Endodermal cell (in vitro differentiated cells): ENCODE measurements around the gene GNS. TPM values are rescaled to one million over a fixed set of nuclear protein-coding genes. Genes with fewer than 3 reads are reported as not detected.

Experiments used
- DNase-seq: peaks from one replicate; pipeline ENCODE4 v3.0.0-alpha.2; 2017
- H3K27ac ChIP-seq: 2 replicates; pipeline ENCODE4 v1.5.1; 2013; ENCODE audit warnings: mild to moderate bottlenecking, low read depth, low read length, moderate library complexity
- H3K27me3 ChIP-seq: 2 replicates; pipeline ENCODE4 v1.6.1; 2013; ENCODE audit warnings: mild to moderate bottlenecking, low read length, moderate library complexity; ENCODE audit not compliant: insufficient read depth, control insufficient read depth, poor library complexity, severe bottlenecking
- H3K36me3 ChIP-seq: 2 replicates; pipeline ENCODE4 v1.7.0; 2013; ENCODE audit warnings: mild to moderate bottlenecking, low read length, moderate library complexity; ENCODE audit not compliant: control insufficient read depth, insufficient read depth
- H3K4me1 ChIP-seq: one replicate; pipeline ENCODE4 v1.7.0; 2013; ENCODE audit warnings: low read length; ENCODE audit not compliant: control insufficient read depth, insufficient read depth
- H3K4me3 ChIP-seq: 2 replicates; pipeline ENCODE4 v1.5.1; 2013; ENCODE audit warnings: mild to moderate bottlenecking, low read length, moderate library complexity
- H3K9ac ChIP-seq: 2 replicates; pipeline ENCODE4 v1.6.1; 2013; ENCODE audit warnings: mild to moderate bottlenecking, low read length, moderate library complexity; ENCODE audit not compliant: poor library complexity, severe bottlenecking; ENCODE audit errors: extremely low read depth
- H3K9me3 ChIP-seq: 2 replicates; pipeline ENCODE4 v1.6.1; 2013; ENCODE audit warnings: mild to moderate bottlenecking, low read length, moderate library complexity; ENCODE audit not compliant: control insufficient read depth
- H3K27ac Mint-ChIP-seq: 2 replicates; pipeline ENCODE4 v1.8.0; 2020; ENCODE audit warnings: mixed read lengths
- H3K27me3 Mint-ChIP-seq: 2 replicates; pipeline ENCODE4 v1.8.0; 2021; ENCODE audit warnings: mild to moderate bottlenecking, mixed read lengths; ENCODE audit not compliant: insufficient read depth
- H3K36me3 Mint-ChIP-seq: 2 replicates; pipeline ENCODE4 v1.8.0; 2020; ENCODE audit warnings: low read depth, mixed read lengths
- H3K4me1 Mint-ChIP-seq: 2 replicates; pipeline ENCODE4 v1.8.0; 2020; ENCODE audit warnings: mixed read lengths
- H3K4me3 Mint-ChIP-seq: 2 replicates; pipeline ENCODE4 v1.8.0; 2020; ENCODE audit warnings: mild to moderate bottlenecking, moderate library complexity, mixed read lengths
- H3K9me3 Mint-ChIP-seq: 2 replicates; pipeline ENCODE4 v1.8.0; 2020; ENCODE audit warnings: mild to moderate bottlenecking, mixed read lengths
- WGBS, 2 experiments: methylation state at CpG; one replicate each; pipeline versions ENCODE4 v1.1.5 to v1.1.7; 2013; ENCODE audit warnings: missing lambda C conversion rate in 2 of 2, mixed read lengths in 1 of 2; ENCODE audit not compliant: insufficient coverage in 1 of 2, insufficient read length in 1 of 2; 5-methylcytosine and 5-hydroxymethylcytosine counted together
- total RNA-seq, 2 donors: library from RNA; stranded (reverse); fragmentation: NEBNext Ultra II Directional in 1 of 2; extraction: Animal tissue kit (Norgen Biotek cat#: 25700) in 1 of 2; gene quantifications; 2 replicates in 1 of 2; 3 replicates in 1 of 2; pipeline ENCODE4 v1.2.1, GENCODE V29; 2021
- TF ChIP-seq, protein P1 (sequence below): fragments of 200-600 bp; sonication (generic); conservative IDR thresholded peaks from 2 replicates; pipeline ENCODE4 v1.5.0; 2021; ENCODE audit warnings: antibody characterized with exemption, mild to moderate bottlenecking

GNS gene
- total RNA-seq, 2 donors from 2014 or later, result 46.4 to 48.1 TPM

DNA sequence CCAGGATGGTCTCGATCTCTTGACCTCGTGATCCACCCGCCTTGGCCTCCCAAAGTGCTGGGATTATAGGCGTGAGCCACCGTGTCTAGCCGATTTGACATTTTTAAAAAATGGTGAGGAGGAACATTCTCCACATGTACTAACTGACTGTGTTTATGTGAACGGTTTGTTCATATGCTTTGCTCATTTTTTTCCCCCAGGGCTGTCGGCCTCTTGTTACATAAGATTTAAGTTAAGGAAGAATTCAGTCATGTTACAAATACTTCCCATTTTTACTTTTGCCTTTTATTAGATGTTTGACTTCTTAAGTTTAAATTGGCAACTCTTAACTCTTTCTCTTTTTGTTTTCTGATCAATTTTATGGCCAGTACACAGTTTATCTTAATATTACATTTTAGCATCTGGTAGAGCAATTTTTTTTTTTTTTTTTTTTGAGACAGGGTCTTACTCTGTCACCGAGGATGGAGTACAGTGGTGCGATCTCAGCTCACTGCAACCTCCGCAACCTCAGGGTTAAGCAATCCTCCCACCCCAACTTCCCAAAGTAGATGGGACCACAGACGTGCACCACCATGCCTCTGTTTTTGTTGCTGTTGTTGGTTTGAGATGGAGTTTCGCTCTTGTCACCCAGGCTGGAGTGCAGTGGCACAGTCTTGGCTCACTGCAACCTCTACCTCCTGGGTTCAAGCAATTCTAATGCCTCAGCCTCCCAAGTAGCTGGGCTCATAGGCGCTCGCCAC lies 9.6 kb downstream of the GNS start:
- 84 to 88% methylated on average over 6 to 15 of the region's 15 CpGs for WGBS, 2 experiments
- H3K4me3 Mint-ChIP-seq, result no peak overlapping the region
- no peak overlapping the region for H3K27ac ChIP-seq
- H3K36me3 ChIP-seq, result peaks cover 77% of the 10 kb centered on the region
- DNase-seq, result no peak
- H3K4me1 ChIP-seq, result no peaks in the 10 kb centered on the region
- no peaks in the 10 kb centered on the region for H3K9me3 ChIP-seq
- no peaks in the 10 kb centered on the region for H3K27me3 Mint-ChIP-seq
- no peak overlapping the region for H3K9ac ChIP-seq
- H3K27ac Mint-ChIP-seq, result no peak overlapping the region
- no peaks in the 10 kb centered on the region for H3K27me3 ChIP-seq
- TF ChIP-seq, protein P1, sequence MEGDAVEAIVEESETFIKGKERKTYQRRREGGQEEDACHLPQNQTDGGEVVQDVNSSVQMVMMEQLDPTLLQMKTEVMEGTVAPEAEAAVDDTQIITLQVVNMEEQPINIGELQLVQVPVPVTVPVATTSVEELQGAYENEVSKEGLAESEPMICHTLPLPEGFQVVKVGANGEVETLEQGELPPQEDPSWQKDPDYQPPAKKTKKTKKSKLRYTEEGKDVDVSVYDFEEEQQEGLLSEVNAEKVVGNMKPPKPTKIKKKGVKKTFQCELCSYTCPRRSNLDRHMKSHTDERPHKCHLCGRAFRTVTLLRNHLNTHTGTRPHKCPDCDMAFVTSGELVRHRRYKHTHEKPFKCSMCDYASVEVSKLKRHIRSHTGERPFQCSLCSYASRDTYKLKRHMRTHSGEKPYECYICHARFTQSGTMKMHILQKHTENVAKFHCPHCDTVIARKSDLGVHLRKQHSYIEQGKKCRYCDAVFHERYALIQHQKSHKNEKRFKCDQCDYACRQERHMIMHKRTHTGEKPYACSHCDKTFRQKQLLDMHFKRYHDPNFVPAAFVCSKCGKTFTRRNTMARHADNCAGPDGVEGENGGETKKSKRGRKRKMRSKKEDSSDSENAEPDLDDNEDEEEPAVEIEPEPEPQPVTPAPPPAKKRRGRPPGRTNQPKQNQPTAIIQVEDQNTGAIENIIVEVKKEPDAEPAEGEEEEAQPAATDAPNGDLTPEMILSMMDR, result no peak
- no peaks in the 10 kb centered on the region for H3K4me1 Mint-ChIP-seq
- peaks cover 60% of the 10 kb centered on the region for H3K36me3 Mint-ChIP-seq
- H3K4me3 ChIP-seq, result no peak overlapping the region
- H3K9me3 Mint-ChIP-seq, result peaks cover 4% of the 10 kb centered on the region

DNA sequence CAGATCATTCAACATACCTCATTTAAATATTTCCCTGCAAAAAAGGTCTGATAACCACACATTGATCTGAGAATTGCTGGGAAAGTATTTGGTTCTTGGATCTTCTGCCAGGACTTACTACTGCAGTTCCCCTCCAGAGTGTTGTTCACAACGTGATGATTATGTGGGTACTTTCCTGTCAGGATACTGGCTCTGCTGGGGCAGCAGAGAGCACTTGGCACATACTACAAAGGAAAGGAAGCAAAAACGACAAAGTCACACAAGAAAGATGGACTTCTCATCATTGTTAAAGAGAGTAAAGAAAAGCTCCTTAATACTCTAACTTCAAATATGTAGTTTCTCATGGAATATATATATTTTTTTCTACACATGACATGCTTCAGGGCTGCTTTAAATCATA lies 11.5 kb downstream of the GNS start:
- no peak overlapping the region for H3K9ac ChIP-seq
- TF ChIP-seq, protein P1, result no peak
- peaks cover 86% of the 10 kb centered on the region for H3K36me3 ChIP-seq
- H3K27me3 Mint-ChIP-seq, result no peaks in the 10 kb centered on the region
- 61 to 86% methylated on average over 1 to 2 of the region's 2 CpGs for WGBS, 2 experiments
- H3K4me1 Mint-ChIP-seq, result no peaks in the 10 kb centered on the region
- H3K9me3 ChIP-seq, result no peaks in the 10 kb centered on the region
- H3K27ac ChIP-seq, result no peak overlapping the region
- H3K9me3 Mint-ChIP-seq, result peaks cover 4% of the 10 kb centered on the region
- H3K27ac Mint-ChIP-seq, result no peak overlapping the region
- no peak overlapping the region for H3K4me3 Mint-ChIP-seq
- H3K4me3 ChIP-seq, result no peak overlapping the region
- peaks cover 70% of the 10 kb centered on the region for H3K36me3 Mint-ChIP-seq
- no peaks in the 10 kb centered on the region for H3K4me1 ChIP-seq
- no peak for DNase-seq
- no peaks in the 10 kb centered on the region for H3K27me3 ChIP-seq

DNA sequence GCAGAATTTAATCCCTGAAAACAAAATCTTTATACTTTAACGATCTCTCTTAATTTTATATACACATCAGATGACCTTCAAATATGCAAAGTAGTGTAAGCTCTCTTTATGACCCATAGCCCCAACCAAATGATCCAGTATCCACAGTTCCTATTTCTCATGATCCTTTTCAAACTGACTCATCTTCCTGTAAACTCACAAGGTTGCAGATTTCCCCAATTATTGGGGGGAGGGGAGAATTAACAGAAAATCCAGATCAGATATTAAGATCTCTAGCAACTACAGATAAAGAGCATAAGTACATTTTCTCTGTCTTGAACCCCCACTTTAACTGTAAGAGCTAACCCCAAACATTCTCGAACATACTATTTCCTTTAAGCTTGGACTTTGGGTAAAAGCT lies 12.5 kb downstream of the GNS start:
- Mint-ChIP-seq H3K27me3 (no peaks in the 10 kb centered on the region), H3K27ac (no peak overlapping the region), H3K4me1 (no peaks in the 10 kb centered on the region), H3K4me3 (no peak overlapping the region), H3K9me3 (peaks cover 4% of the 10 kb centered on the region), H3K36me3 (peaks cover 80% of the 10 kb centered on the region)
- H3K9ac ChIP-seq, result no peak overlapping the region
- 89 to 100% methylated on average over 1 to 2 of the region's 2 CpGs for WGBS, 2 experiments
- peaks cover 82% of the 10 kb centered on the region for H3K36me3 ChIP-seq
- H3K9me3 ChIP-seq, result no peaks in the 10 kb centered on the region
- no peaks in the 10 kb centered on the region for H3K4me1 ChIP-seq
- no peaks in the 10 kb centered on the region for H3K27me3 ChIP-seq
- TF ChIP-seq, protein P1, result no peak
- H3K4me3 ChIP-seq, result no peak overlapping the region
- no peak overlapping the region for H3K27ac ChIP-seq
- DNase-seq, result no peak
